Mesenchymal stem cell (in vitro differentiated cells and primary cell): ENCODE data around the gene PPP1R12B.
A peak's percentile ranks its signal among the peaks of the same experiment; 100 is the strongest.
"Not testable (repeated sequence)": the region's sequence is repeated elsewhere in the genome, so short reads cannot be mapped to it uniquely, and the experiment has no call there.

ENCODE experiments used
- DNase-seq: peaks from one replicate; pipeline ENCODE4 v3.0.0-alpha.2; 2013
- H2AFZ ChIP-seq: one replicate; pipeline ENCODE4 v1.6.1; 2013; ENCODE audit warnings: low read depth, mild to moderate bottlenecking, control low read depth, inconsistent platforms, low read length, moderate library complexity
- H2AK5ac ChIP-seq: 2 replicates; pipeline ENCODE4 v1.6.1; 2013; ENCODE audit warnings: low read length, moderate library complexity, mild to moderate bottlenecking, inconsistent platforms; ENCODE audit not compliant: severe bottlenecking
- H2BK120ac ChIP-seq: one replicate; pipeline ENCODE4 v1.6.1; 2013; ENCODE audit warnings: low read depth, mild to moderate bottlenecking, inconsistent platforms, low read length, moderate library complexity
- H2BK12ac ChIP-seq, 2 experiments: one replicate each; pipeline ENCODE4 v1.6.1; 2013; ENCODE audit warnings: inconsistent platforms in 2 of 2, low read length in 2 of 2, mild to moderate bottlenecking in 2 of 2, moderate library complexity in 2 of 2, control low read depth in 1 of 2
- H2BK15ac ChIP-seq: one replicate; pipeline ENCODE4 v1.6.1; 2013; ENCODE audit warnings: mild to moderate bottlenecking, low read depth, inconsistent platforms; ENCODE audit not compliant: poor library complexity, severe bottlenecking
- H2BK5ac ChIP-seq: 2 replicates; pipeline ENCODE4 v1.6.1; 2013; ENCODE audit warnings: low read depth, mild to moderate bottlenecking, low read length, control low read depth, inconsistent platforms; ENCODE audit not compliant: poor library complexity, severe bottlenecking
- H3K14ac ChIP-seq, 2 experiments: one replicate each; pipeline ENCODE4 v1.6.1; 2013; ENCODE audit warnings: inconsistent platforms in 2 of 2, low read length in 2 of 2, control low read depth in 1 of 2, mild to moderate bottlenecking in 1 of 2, moderate library complexity in 1 of 2
- H3K18ac ChIP-seq, 2 experiments: one replicate each; pipeline ENCODE4 v1.6.1; 2013; ENCODE audit warnings: inconsistent platforms in 2 of 2, low read length in 2 of 2, control low read depth in 1 of 2, low read depth in 1 of 2, mild to moderate bottlenecking in 1 of 2
- H3K23ac ChIP-seq, 2 experiments: one replicate each; pipeline ENCODE4 v1.6.1; 2013; ENCODE audit warnings: inconsistent platforms in 2 of 2, low read length in 2 of 2, mild to moderate bottlenecking in 2 of 2, moderate library complexity in 2 of 2, control low read depth in 1 of 2
- H3K27ac ChIP-seq: 2 replicates; pipeline ENCODE4 v1.5.1; 2013; ENCODE audit warnings: mild to moderate bottlenecking, moderate library complexity, low read length, control low read depth, inconsistent platforms; ENCODE audit not compliant: poor library complexity, severe bottlenecking
- H3K27me3 ChIP-seq, 2 experiments: 2 replicates each; pipeline versions ENCODE4 v1.6.1 to v1.7.0; 2013; ENCODE audit warnings: low read length in 2 of 2, mild to moderate bottlenecking in 2 of 2, moderate library complexity in 2 of 2, control low read depth in 1 of 2, inconsistent platforms in 1 of 2; ENCODE audit not compliant: control insufficient read depth in 1 of 2, insufficient read depth in 1 of 2
- H3K36me3 ChIP-seq, 2 experiments: 2 replicates each; pipeline versions ENCODE4 v1.6.1 to v1.7.0; 2013; ENCODE audit warnings: low read length in 2 of 2, control low read depth in 1 of 2, inconsistent platforms in 1 of 2, low read depth in 1 of 2, mild to moderate bottlenecking in 1 of 2; ENCODE audit not compliant: insufficient read depth in 2 of 2, control insufficient read depth in 1 of 2
- H3K4ac ChIP-seq, 2 experiments: one replicate each; pipeline ENCODE4 v1.6.1; 2013; ENCODE audit warnings: inconsistent platforms in 2 of 2, low read length in 2 of 2, mild to moderate bottlenecking in 2 of 2, moderate library complexity in 2 of 2, control low read depth in 1 of 2, low read depth in 1 of 2
- H3K4me1 ChIP-seq: 2 replicates; pipeline ENCODE4 v1.6.1; 2013; ENCODE audit warnings: low read depth, low read length, control low read depth; ENCODE audit not compliant: control insufficient read depth, insufficient read depth
- H3K4me2 ChIP-seq: 2 replicates; pipeline ENCODE4 v1.6.1; 2013; ENCODE audit warnings: low read length, mild to moderate bottlenecking, inconsistent platforms; ENCODE audit not compliant: poor library complexity, severe bottlenecking
- H3K4me3 ChIP-seq, 2 experiments: 2 replicates each; pipeline versions ENCODE4 v1.5.1 to v1.7.0; 2013; ENCODE audit warnings: low read length in 2 of 2, mild to moderate bottlenecking in 2 of 2, control low read depth in 1 of 2, low read depth in 1 of 2; ENCODE audit not compliant: insufficient read depth in 1 of 2
- H3K79me1 ChIP-seq: replicated peaks from 2 replicates; pipeline ENCODE4 v1.6.1; 2013; ENCODE audit warnings: mild to moderate bottlenecking, control low read depth, low read length, inconsistent platforms; ENCODE audit not compliant: poor library complexity, severe bottlenecking
- H3K9ac ChIP-seq: 2 replicates; pipeline ENCODE4 v1.7.0; 2013; ENCODE audit warnings: mild to moderate bottlenecking, low read length, moderate library complexity
- H3K9me3 ChIP-seq: 2 replicates; pipeline ENCODE4 v1.7.0; 2013; ENCODE audit warnings: mild to moderate bottlenecking, low read length; ENCODE audit not compliant: control insufficient read depth
- H4K8ac ChIP-seq: one replicate; pipeline ENCODE4 v1.6.1; 2013; ENCODE audit warnings: inconsistent platforms, mild to moderate bottlenecking, low read length, moderate library complexity
- H4K91ac ChIP-seq: one replicate; pipeline ENCODE4 v1.6.1; 2013; ENCODE audit warnings: mild to moderate bottlenecking, low read length, inconsistent platforms
- WGBS: methylation state at CpG from one replicate; pipeline ENCODE4 v1.1.7; 2013; ENCODE audit warnings: mixed read lengths; 5-methylcytosine and 5-hydroxymethylcytosine counted together

The PPP1R12B gene

DNA sequence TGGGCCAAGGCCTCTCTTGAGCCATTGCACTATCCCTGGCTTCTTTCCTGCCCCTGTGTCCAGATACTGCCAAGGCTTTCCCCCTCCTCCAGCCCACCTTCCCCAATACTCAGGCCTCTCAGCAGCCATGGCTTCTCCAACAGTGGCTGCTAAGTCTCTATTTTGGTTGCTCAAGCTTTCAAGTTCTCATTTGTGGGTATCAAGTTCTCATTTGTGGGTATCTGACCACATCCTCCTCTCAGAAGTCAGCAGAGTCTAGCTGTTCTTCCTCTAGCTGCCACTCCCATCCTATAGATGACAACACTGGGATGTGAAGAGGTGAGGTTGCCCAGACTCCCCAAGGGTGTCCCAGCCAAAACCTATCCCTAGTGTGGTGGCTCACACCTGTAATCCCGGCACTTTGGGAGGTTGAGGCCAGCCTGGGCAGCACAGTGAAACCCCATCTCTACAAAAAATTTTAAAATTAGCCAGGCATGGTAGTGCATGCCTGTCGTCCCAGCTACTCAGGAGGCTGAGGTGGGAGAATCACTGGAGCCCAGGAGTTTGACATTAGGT, 280.8 kb downstream of the PPP1R12B start:
- not testable (repeated sequence) for H2BK15ac ChIP-seq, H3K23ac ChIP-seq, H3K14ac ChIP-seq, H4K91ac ChIP-seq, H3K36me3 ChIP-seq, H2BK120ac ChIP-seq, H3K27ac ChIP-seq, H2AK5ac ChIP-seq, H2BK5ac ChIP-seq, H3K18ac ChIP-seq, H2BK12ac ChIP-seq, H3K4me3 ChIP-seq, H2AFZ ChIP-seq, H3K4me2 ChIP-seq, H4K8ac ChIP-seq, H3K79me1 ChIP-seq, DNase-seq, H3K9me3 ChIP-seq, H3K4ac ChIP-seq, H3K9ac ChIP-seq
- Histone ChIP-seq H3K4me1 (peaks cover 11% of the 10 kb centered on the region), H3K27me3 (peaks cover 18 to 60% of the 10 kb centered on the region in 2 experiments)
- 91% methylated on average over 1 of the region's 2 CpGs for WGBS

DNA sequence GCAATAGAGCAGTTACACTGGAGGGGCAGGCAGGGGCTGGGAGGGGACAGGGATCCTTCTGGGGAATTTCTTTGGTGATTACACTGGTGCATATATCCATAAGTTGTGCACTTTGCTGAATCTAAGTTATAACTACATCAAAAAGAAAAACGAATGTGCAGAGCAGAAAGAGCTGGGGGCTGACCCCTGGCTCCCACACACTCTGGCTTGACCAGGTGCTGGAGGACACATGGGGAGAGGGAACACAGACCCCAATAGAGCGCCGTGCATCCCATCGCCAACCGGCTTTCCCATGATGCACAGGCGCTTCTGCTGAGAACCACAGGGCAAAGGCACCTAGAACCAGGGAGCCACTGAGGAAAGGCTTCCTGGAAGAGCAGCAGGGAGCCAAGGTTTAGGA, 281.6 kb downstream of the PPP1R12B start:
- not testable (repeated sequence) for H2BK120ac ChIP-seq, DNase-seq, H3K23ac ChIP-seq, H2BK15ac ChIP-seq, H3K4me3 ChIP-seq, H3K14ac ChIP-seq, H3K79me1 ChIP-seq, H2AK5ac ChIP-seq, H3K4ac ChIP-seq, H3K4me1 ChIP-seq, H2BK12ac ChIP-seq, H3K36me3 ChIP-seq, H2BK5ac ChIP-seq, H4K91ac ChIP-seq, H3K27ac ChIP-seq, H2AFZ ChIP-seq, H3K9ac ChIP-seq, H4K8ac ChIP-seq, H3K18ac ChIP-seq, H3K9me3 ChIP-seq, H3K4me2 ChIP-seq
- WGBS = 90% methylated on average over 6 of the region's 6 CpGs
- peaks cover 19 to 60% of the 10 kb centered on the region in 2 experiments for H3K27me3 ChIP-seq

DNA sequence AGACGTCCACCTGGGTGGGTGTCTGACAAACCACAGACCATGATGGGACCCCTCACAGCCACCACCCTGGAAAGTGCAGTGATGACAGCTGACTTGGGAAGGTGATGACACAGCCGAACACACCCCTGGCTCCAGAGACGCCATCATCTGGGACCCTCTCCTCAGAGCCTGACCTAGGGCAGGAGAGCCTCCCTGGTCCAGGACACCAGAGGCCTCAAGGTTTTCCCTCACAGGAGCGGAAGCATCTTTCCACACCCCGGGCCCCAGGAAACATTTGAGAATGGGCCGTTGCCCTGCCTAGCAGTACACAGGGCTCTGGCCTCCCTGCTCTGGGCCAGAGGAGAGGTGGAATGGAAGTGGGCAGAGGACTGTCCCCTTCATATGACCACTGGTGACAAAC, 282.0 kb downstream of the PPP1R12B start:
- H4K91ac ChIP-seq = no peak overlapping the region
- H2AK5ac ChIP-seq = no peak overlapping the region
- no peak for DNase-seq
- peaks cover under 1% of the 10 kb centered on the region for H3K4me1 ChIP-seq
- no peak overlapping the region for H2AFZ ChIP-seq
- H2BK12ac ChIP-seq = no peak overlapping the region
- H3K9ac ChIP-seq = no peak overlapping the region
- no peak overlapping the region for H2BK5ac ChIP-seq
- no peaks in the 10 kb centered on the region for H3K79me1 ChIP-seq
- no peak overlapping the region for H2BK15ac ChIP-seq
- 97% methylated on average over 6 of the region's 6 CpGs for WGBS
- no peaks in the 10 kb centered on the region for H3K36me3 ChIP-seq
- H3K27me3 ChIP-seq = peaks cover 23 to 64% of the 10 kb centered on the region in 2 experiments
- no peak overlapping the region for H3K23ac ChIP-seq
- peak overlapping the region in 1 of 2 experiments; percentile 21 for H3K18ac ChIP-seq
- H2BK120ac ChIP-seq = no peak overlapping the region
- no peak overlapping the region for H3K4me3 ChIP-seq
- H3K9me3 ChIP-seq = no peaks in the 10 kb centered on the region
- H3K14ac ChIP-seq = no peak overlapping the region
- no peak overlapping the region for H4K8ac ChIP-seq
- no peak overlapping the region for H3K4me2 ChIP-seq
- no peak overlapping the region for H3K27ac ChIP-seq
- H3K4ac ChIP-seq = no peak overlapping the region

DNA sequence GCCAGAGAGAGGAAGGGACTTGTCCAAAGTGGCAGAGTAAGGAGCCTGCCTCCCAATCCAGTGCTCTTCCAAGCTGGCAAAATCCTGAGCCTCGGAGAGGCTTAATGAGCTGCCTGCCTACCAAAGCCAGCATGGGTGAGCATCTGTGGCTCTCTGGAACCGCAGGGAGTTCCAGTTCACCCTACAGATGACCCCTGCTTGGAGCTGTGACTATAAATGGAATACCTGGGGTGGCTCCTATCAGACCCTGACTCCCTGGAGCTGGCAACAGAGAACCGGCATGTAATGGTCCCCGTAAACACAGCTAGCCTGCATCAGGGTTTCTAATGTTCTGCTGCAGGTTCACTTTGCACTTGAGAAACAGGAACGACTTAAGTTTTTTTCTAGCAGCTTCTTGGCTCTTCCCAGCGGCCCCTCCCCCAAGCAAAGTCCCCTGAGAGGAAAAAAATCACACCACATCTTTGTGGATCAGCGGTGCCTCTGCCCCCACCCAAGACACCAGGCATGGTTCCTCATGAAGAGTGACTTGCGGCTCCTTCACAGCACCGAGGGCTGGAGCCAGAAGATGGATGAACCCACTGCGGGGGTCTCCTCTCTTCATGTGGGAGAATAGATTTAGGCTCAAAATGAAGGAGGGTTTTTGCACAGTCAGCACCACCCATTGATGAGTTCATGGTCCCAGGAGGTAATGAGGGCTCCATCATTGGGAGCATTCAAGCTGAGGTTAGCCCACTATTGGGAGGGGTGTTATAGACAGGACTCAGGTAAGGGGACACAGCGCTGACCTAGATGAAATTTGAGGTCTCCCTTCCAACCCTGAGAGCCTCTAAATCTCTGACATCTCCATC, 282.8 kb downstream of the PPP1R12B start:
- no peak for DNase-seq
- WGBS = 81% methylated on average over 11 of the region's 11 CpGs
- H3K4me2 ChIP-seq = no peak overlapping the region

More for the DNA sequence above, 282.8 kb downstream of the PPP1R12B start:
- Histone ChIP-seq H3K9ac (no peak overlapping the region), H3K4me1 (no peaks in the 10 kb centered on the region), H3K14ac (no peak overlapping the region), H3K27me3 (peaks cover 31 to 66% of the 10 kb centered on the region in 2 experiments), H3K79me1 (no peaks in the 10 kb centered on the region), H3K36me3 (no peaks in the 10 kb centered on the region), H2BK15ac (no peak overlapping the region), H3K23ac (no peak overlapping the region), H2BK12ac (no peak overlapping the region), H3K4me3 (no peak overlapping the region), H3K4ac (no peak overlapping the region), H4K8ac (no peak overlapping the region), H3K18ac (no peak overlapping the region), H3K9me3 (no peaks in the 10 kb centered on the region), H2BK120ac (no peak overlapping the region), H4K91ac (no peak overlapping the region), H2BK5ac (no peak overlapping the region), H2AK5ac (no peak overlapping the region), H3K27ac (no peak overlapping the region), H2AFZ (no peak overlapping the region)
